ENCODE measurements around the gene CTNNBL1.

Gene CTNNBL1

DNA sequence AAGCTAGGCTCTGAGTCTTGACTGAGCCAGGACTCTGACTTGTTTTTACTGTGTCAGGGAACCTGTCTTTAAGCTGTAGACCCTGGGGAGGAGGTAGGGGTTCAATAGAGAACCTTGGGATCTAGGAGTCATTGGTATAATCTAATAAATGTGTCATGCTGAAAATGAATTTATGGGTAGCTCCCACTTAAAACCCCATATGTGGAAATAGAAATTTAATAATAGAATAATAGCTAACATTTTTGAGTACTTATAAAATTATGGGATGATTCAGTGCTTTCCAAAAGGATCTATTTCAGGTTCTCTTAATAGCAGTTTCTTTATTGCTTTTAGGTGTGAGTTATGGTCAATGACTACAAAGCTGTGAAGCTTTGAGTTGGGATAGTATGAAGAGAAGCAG, 41.7 kb downstream of the CTNNBL1 start:
- FAIRE-seq (no peak), DNase-seq (ENCODE audit: extremely low spot score, insufficient read length, low read depth) (no peak)

DNA sequence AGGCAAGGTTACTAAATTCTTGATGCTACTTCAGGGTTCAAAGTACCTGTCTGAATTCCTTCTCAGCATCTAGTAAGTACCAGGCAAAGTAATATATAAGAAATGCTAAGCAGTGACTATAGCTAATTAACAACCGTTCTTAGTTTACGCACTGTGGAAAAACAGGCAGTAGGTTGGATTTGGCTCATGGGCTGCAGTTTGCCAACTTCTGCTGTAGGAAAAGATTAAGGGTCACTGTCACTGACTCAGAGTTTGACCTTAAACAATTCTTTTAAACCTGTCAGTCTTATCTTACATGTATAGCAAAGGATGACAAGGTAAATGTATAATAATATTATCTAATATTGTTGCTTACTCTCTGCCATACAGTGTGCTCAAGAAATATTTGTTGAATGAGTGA, 42.3 kb downstream of the CTNNBL1 start:
- DNase-seq (ENCODE audit: extremely low spot score, insufficient read length, low read depth) (no peak), FAIRE-seq (no peak)

DNA sequence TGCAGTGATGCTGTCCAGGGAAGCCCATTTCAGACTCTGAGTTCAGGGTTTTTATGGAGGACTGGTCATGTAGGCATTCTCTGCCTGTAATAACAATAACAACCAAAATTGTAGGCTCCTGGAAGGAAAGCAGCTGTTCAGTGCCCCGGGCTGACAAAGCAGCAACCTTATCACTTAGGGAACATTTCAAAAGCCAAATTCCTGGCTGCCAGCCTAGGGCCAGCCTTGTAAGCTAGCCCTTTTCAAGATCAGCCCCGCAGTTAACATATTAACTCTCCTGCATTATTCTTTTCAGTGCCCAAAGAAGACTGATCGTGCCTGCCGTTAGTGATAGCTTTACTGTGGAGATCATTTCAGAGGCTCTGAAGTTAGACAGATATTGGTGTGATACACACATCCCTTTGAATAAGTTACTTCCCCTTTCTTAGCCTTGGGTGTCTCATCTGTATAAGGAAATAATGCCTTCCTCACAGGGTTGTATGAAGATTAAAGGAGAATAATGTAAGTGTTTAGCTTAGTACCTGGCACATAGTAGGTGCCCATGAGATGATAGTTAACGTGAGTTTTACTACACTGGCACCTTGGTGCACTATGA, 44.1 kb downstream of the CTNNBL1 start:
- no peak for DNase-seq (ENCODE audit: extremely low spot score, insufficient read length, low read depth)
- no peak for FAIRE-seq

DNA sequence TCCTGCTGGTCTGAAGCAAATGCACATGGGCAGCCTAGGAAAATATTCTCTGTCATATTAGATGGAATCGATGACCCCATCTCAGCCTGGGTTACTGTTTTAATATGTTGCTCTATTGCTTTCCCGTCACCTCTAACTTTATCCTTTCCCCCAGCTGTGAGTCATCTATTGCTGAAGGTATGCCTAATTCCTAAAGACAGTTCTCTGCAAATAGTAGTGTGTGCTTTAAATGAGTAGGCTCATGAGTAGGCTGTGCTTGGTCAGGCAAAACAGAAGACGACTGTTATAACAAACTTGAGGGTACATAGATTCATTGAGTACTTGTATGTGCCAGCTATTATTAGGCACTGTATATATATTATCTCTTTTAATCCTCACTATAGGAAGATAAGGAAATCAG, 47.2 kb downstream of the CTNNBL1 start:
- DNase-seq (ENCODE audit: extremely low spot score, insufficient read length, low read depth) (no peak), FAIRE-seq (no peak)

DNA sequence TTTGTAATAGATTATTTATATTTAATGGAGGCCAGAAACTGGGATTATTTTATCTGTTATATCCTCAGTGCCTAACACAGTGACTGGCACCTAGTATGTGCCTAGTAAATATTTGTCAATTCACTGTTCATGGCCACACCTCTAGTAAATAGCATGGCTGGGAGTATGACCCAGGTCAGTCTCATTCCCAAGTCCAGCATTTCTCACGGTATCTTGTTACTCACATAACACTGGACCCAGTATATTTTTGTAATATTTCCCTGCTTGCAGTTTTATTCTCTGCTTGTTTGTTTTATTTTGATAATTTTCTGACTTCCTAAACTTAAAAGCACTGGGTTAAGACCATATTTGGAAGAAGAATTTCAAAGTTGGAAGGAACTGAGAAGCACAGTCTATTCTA, 47.7 kb downstream of the CTNNBL1 start:
- DNase-seq (ENCODE audit: extremely low spot score, insufficient read length, low read depth): no peak
- no peak for FAIRE-seq

DNA sequence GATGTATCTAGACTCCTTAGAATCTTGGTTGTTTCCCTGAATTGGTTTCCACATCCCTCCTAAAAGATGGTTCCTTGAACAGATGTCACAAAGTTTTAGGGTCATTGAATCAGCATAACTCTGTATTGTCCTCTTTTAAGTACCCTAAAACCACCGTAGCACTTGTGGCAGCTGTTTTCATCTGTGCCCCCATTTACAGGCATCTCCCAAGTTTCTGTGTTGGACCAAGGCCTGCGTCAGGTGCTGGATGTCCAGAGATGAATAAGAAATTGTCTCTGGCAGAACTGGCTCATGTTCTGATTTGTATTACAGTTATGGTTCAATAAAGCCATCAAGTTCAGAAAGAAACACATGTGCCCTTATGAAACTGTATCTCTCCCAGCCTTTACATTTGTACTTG, 48.3 kb downstream of the CTNNBL1 start:
- DNase-seq (ENCODE audit: extremely low spot score, insufficient read length, low read depth) (no peak), FAIRE-seq (no peak)

DNA sequence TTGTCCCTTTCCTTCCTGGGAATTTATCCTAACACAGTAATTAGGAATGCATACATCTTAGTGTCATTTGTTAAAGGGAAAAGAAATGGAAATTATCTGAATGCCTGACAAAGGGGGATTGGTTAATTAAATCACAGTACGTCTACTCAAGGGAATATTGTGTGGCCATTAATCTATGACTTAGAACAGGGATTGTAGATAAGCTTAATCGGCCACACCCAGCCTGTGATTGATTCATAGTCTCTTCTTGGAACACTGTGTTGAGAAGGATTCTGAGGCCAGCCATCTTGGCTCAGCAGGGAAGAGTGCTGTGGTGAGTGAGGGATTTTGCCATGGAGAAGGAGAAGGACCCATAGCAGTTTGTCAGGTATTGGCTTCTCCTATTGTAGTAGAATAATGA, 50.5 kb downstream of the CTNNBL1 start:
- no peak for FAIRE-seq
- DNase-seq (ENCODE audit: extremely low spot score, insufficient read length, low read depth): no peak

DNA sequence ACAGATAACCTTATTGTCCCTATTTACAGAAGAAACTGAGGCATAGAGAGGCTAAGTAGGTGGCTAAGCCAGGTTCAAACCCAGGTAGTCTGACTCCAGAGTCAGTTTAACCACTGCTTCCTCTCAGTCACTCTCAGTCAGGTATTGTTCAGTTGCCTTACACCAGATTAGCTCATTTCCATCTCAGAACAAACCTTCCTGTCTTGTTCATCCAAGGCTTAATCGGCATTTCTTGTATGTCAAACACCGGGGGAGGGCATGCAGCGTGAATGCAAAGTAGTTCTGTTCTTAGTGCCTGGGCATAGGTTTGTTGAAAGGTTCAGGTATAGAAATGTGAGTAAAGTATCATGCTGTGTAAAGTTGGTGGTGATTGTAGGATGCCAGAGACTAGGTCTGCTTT, 51.7 kb downstream of the CTNNBL1 start:
- FAIRE-seq (peak; percentile 78), DNase-seq (ENCODE audit: extremely low spot score, insufficient read length, low read depth) (no peak)

DNA sequence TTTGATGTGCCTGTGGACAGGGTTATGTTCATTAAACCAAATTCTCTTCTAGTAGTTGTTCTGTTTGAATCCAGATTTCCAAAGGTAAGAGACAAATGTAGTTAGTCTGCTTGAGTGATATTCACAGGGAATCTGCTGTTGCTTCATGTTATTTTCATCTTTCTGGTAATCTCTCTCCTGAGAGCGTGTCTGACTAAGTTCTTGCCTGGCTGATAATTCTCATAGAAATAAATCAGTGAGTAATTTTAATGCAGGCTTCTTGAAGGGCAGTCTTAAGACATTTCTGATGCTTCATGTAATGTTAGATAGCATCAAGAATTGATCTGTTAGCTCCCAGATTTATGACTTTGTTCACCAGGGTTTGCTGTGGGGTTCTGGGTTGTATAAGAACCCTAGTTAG, 54.2 kb downstream of the CTNNBL1 start:
- FAIRE-seq: no peak
- no peak for DNase-seq (ENCODE audit: extremely low spot score, insufficient read length, low read depth)

DNA sequence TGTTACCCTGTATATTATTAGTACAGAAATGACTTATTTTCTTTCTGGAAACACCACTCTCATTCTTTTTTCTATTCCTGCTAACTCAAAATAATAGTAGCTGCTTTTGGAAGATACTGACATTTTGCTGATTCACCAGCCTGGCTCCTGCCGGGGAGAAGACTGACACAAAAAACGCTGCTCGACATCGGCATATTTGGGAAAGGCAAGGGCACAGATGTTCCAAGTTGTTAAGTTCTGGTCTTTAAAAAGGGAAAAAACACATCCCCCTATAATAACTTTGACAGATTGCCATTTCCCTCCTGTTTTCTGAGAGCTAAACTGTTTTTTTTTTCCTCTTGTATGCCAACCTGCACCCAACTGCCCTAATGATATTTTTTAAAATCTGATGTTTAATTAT, 55.4 kb downstream of the CTNNBL1 start:
- FAIRE-seq: no peak
- no peak for DNase-seq (ENCODE audit: extremely low spot score, insufficient read length, low read depth)

DNA sequence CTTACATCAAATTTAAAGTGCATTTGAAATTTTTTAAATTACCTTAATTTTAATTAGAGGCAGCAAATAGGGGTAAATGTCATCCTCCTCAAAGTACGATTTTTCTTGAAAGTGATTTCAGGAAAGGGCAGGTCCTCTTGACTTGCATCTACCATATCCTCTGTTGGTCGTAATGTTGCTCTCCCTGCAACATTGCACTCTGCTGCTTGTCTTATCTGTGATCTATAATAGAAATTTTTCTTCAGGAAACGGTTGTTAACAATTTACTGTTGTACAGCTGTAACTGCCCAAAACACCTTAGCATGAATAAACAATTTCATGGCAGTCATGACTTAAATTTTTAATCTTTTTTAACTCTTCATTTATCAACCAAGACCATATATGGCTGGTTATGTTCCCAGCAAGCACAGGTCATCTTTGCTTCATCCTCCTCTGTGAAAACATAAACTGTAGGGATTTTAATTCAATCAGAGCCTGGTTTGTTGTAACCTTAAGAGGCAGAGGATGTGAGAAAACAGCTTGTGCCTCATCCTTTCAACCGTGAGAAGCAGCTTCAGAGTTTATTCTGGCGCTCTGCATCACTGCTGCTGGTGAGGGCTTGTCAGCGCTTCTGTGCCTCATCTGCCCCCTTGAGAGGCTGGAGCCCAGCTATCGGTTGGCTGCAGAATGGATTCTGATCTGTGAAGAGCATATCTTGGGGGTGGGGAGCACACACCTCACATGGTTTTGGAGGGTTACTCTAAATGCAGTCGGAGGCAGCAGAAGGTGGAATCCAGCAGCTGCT, 56.0 kb downstream of the CTNNBL1 start:
- DNase-seq (ENCODE audit: extremely low spot score, insufficient read length, low read depth) (peak; percentile 7), FAIRE-seq (no peak)

DNA sequence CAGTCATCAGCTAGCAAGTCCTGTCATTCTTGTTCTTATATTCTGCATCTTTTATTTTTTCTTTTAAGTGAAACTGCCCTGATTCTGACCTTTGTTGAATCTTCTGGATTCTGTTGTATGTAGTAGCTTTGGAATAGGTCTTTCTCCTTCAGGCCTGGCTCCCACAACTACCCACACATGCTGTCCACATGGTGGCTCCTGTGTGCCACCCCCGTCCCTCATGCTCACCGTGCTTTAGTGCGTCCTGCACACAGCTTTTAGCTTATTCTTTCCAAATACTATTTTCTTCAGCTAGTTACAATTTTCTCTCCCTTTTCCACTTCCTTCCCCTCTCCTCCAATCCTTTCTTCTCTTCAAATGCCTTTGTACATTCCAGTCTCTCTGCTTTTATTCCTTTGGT, 61.8 kb downstream of the CTNNBL1 start:
- FAIRE-seq (no peak), DNase-seq (ENCODE audit: extremely low spot score, insufficient read length, low read depth) (no peak)

DNA sequence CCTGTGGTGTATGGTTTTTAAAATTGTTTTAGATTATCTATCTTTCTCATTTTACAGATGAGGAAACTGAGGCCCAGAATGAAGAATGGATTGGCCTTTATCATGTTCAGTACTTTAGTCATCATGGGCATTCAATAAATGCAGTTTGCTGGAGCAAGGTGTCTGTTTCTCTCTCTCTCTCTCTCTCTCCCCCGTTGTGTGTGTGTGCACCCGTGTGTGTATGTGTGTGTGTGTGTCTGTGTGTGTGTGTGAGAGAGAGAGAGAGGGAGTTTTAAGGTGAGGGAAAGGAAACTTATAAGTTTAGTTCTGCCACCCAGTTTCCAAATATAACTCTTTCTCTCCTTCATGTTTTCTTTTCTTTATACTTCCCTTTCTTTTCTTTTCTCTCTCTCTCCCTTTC, 62.4 kb downstream of the CTNNBL1 start:
- FAIRE-seq: no peak
- no peak for DNase-seq (ENCODE audit: extremely low spot score, insufficient read length, low read depth)

DNA sequence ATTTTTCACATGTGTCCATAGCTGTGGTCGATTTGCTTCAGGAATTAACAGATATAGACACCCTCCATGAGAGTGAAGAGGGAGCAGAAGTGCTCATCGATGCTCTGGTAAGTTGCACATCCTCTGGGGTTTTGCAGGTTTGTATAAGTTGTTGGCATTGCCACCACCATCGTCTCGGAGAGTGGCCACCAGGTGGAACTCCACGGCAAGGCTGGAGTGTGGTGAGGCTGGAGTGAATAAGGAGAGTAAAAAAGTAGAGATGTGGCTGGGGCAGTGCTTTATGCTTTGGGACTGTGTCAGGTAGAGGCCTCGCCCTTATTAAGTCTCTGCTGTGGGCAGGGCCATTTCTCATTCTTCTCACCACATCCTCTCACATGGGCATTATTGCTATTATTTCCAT, 63.7 kb downstream of the CTNNBL1 start:
- no peak for FAIRE-seq
- DNase-seq (ENCODE audit: extremely low spot score, insufficient read length, low read depth): no peak

DNA sequence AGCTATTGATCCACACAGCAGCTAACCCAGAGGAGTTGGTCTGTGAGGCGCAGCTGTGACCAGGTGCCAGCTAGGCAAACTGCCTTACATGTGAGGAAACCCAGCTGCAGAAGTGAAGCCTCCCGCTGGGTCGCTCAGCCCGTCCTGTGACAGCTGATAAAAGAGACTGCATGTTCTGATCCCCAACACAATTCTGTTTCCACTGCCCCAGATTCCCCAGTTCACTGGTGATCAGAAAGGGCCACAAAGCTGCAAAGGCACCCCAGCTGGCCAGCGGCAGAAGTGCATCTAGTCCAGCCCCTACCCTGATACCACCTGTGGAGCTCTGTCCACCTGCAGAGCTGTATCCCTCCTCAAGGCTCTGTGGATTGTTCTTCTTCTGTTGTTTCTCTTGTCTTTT, 64.5 kb downstream of the CTNNBL1 start:
- DNase-seq (ENCODE audit: extremely low spot score, insufficient read length, low read depth) (no peak), FAIRE-seq (no peak)

DNA sequence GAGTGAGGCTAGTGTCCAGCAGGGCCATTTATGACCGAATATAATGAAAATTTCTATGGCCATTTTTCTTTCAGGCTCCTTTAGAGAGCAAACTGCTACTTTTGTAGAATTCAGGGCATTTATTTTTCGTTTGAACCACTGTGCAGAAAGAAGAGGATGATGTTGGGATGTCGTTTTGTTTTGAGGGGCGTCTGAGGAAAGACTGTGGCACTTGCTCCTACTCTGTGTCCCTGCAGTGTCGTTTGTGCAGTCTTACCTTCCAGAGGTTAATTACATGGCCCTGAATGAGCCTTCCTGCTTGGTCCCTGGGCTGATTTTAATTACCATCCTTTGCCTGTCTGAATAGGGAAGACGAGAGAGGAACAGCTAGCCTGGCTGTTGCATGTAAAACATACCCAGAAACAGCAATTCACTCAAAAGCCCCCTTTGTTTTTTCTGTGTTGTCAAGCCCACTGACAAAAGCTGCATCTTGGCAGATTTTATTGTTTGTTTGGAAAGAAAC, 65.3 kb downstream of the CTNNBL1 start:
- DNase-seq (ENCODE audit: extremely low spot score, insufficient read length, low read depth) (no peak), FAIRE-seq (no peak)

DNA sequence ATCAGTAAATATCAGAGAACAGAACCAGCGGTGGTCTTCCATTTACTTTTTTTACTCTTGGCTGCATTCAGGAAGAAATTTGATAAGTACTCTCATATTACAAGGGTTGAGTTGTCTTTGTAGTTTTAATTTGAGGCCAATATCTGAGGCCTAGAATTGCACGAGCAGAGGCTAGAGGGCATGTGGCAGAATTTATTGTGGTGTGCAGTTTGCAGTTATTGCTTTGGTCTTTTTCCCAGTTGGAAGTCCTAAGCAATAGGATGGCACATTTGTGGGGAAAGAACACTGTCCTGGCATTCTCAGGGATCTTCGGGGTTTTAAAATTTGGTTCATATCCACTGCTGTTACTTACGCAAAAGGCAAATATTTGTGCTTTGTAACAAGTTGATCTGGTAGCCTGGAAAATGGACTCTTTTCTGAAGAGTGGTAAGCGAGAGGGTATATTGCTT, 66.0 kb downstream of the CTNNBL1 start:
- DNase-seq (ENCODE audit: extremely low spot score, insufficient read length, low read depth) (no peak), FAIRE-seq (no peak)

DNA sequence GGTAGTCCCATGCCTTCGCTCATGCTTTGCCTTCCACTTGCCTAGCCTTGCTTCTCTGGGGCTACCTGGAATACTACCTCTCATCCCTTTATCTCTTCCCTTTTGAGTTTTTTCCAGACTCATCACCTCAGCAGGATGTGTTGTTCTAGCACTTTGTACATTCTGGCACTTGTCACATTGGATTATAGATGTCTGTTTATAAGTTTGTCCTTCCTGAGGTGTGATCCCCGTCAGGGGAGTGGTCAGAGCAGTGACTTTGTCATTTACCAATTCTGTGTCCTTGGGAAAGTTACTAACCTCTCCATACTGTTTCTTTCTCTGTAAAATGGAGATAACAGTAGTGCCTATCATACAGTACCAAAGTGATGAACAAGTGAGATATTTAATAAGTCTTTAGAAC, 66.5 kb downstream of the CTNNBL1 start:
- FAIRE-seq (no peak), DNase-seq (ENCODE audit: extremely low spot score, insufficient read length, low read depth) (no peak)

DNA sequence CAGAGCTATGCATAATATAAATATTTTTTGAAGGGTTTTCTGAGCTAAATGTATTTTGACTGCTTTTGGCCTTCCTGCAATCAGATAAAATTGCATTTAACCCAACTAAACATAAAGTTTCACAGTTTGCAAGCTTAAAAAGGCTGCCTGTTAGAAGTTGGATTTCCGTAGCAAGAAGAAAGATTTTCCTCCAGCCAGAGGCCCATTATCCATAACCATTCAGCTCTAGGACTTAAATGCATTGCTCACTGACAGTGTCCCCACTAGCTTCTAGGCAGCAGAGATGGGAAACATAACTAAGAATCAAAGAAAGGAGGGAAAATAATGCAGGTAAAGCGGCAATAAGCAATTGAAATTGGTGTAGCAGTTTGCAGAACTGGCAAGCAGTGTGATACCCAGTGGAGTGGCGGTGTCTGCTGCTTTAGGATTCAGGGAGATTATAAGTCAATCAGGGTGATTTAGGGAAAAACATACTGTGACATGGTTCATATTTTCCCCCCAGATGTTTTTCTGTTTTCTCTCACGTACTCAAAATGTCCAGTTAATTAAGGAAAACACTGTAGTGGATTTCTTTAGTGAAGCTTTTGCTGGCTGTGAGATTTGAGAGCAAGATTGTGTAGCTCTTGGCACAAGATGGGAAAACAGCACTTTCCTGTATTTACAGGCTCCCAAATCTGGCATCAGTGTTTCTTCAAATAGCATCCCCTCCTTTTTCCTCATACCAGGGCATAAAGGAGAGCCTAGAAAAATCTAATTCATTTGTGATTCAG, 69.1 kb downstream of the CTNNBL1 start:
- DNase-seq (ENCODE audit: extremely low spot score, insufficient read length, low read depth) (no peak), FAIRE-seq (no peak)

DNA sequence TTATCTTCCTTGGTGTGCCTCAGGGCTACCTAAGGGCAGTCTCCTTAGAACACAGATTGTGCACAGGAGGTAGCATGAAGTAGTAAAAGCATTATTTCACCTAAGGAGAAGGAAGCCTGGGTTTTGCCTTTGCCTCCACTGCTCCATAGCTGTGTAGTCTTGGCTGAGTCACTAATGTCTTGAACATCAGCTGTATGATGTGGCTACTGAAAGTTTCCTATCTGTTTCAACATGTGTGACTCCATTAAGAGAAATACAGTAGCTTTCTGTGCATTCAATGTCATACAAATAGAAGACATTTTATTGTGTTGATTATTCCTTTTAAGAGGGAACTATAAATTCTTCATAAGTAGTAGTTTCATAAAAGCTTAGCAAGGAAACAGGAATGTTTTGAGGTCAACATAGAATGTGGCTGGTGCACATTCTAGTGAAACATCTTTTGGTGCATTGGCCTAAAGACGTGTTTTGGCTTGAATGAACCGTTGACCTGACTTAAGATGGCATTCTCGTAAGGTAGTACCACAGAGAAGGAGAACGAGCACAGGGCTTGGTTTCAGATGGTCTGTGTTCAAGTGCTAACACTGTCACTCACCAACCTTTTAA, 70.6 kb downstream of the CTNNBL1 start:
- FAIRE-seq: no peak

DNA sequence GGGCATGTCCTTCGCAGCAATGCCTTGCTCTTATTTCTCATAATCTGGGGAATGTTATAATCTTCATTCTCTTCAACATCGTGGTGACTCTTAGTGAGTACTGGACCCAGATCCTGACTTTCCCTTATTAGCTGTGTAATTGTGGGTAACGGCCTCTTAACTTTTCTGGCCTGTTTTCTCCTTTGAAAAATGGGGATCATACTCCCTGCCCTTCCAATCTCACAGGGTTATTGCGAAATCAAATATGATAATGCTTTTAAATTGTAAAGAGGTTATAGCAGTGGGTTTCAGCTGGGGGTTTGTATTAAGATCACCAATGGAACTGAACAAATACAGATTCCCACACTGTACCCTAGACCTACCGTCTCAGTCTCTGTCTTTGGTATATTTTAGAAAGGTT, 77.1 kb downstream of the CTNNBL1 start:
- no peak for FAIRE-seq

More for the DNA sequence above, 70.6 kb downstream of the CTNNBL1 start:
- no peak for DNase-seq (ENCODE audit: extremely low spot score, insufficient read length, low read depth)

More for the DNA sequence above, 77.1 kb downstream of the CTNNBL1 start:
- no peak for DNase-seq (ENCODE audit: extremely low spot score, insufficient read length, low read depth)

All from GM18507 (cell line).